ENCODE results near the gene DEK.
"Not testable (repeated sequence)": the region's sequence is repeated elsewhere in the genome, so short reads cannot be mapped to it uniquely, and the experiment has no call there.

The DEK gene

GRCh38 chr6:18192026-18192425 lies 72.3 kb downstream of the DEK start:
- DNase-seq = no peak

GRCh38 chr6:18189196-18189595 lies 75.1 kb downstream of the DEK start:
- DNase-seq = no peak

- no peak for DNase-seq
These were observed 76.6 kb downstream of the DEK start for GRCh38 chr6:18187701-18188100.

GRCh38 chr6:18186540-18187250 lies 77.6 kb downstream of the DEK start:
- DNase-seq = no peak

GRCh38 chr6:18186033-18186432 lies 78.3 kb downstream of the DEK start:
- DNase-seq = no peak

- no peak for DNase-seq
These were observed 78.7 kb downstream of the DEK start for GRCh38 chr6:18185624-18186023.

GRCh38 chr6:18183766-18184165 lies 80.6 kb downstream of the DEK start:
- DNase-seq = no peak

- no peak for DNase-seq
These were observed 81.8 kb downstream of the DEK start for GRCh38 chr6:18182568-18182967.

- DNase-seq = no peak
These were observed 84.5 kb downstream of the DEK start for GRCh38 chr6:18179770-18180356.

- DNase-seq = no peak
These were observed 85.2 kb downstream of the DEK start for GRCh38 chr6:18178960-18179615.

- DNase-seq = no peak
These were observed 86.9 kb downstream of the DEK start for GRCh38 chr6:18177286-18177965.

GRCh38 chr6:18176198-18176597 lies 88.1 kb downstream of the DEK start:
- not testable (repeated sequence) for DNase-seq
